HG02623 (cell line): ENCODE measurements around the gene CALHM2.
"Not testable (repeated sequence)": the region's sequence is repeated elsewhere in the genome, so short reads cannot be mapped to it uniquely, and the experiment has no call there.

Experiments
- ATAC-seq: cut with Tn5 transposase; IDR thresholded peaks from one replicate; pipeline ENCODE4 v1.9.1; 2021; ENCODE audit warnings: moderate library complexity; ENCODE audit not compliant: unreplicated experiment

CALHM2 gene

DNA sequence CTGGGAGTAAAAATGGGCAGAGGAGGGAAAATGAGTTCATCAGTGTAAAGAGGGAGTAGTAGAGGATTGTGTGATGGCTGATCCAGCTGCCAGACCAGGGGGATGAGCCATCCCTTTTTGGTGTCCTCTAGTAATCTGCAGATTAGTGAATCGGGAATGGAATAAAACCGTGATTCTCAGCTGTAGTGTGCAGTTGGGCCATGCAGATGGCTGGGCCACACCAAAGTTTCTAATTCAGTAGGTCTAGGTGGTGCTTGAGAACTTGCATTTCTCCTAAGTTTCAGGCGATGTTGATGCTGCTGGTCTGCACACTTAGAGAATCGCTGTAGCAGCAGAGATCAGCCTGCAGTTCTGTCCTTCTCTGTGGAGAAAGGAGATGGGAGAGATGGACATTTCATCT, 33.1 kb downstream of the CALHM2 start:
- no peak for ATAC-seq

DNA sequence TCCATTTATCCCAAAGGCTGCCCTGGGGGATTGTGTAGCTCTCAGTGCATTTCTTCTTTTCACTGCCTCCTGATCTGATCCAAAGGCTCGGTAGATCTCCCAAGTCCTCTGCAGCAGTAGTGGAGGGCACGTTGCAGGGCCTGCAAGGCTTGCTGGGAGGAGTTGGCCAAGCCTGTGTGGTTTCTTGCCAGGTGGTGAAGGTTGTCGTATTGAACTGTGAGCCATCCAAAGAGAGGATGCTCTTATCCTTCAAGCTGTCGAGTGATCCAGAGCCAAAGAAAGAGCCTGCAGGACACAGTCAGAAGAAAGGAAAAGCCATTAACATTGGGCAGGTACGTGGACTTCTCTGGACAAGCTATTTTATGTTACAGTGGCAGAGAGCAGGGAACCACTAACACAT, 34.6 kb downstream of the CALHM2 start:
- ATAC-seq, result no peak

DNA sequence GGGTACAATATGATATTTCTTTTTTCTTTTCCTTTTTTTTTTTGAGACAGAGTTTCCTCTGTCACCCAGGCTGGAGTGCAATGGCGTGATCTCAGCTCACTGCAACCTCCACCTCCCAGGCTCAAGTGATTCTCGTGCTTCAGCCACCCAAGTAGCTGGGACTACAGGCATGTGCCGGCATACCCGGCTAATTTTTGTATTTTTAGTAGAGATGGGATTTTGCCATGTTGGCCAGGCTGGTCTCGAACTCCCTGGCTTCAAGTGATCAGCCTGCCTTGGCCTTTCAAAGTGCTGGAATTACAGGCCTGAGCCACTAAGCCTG, 35.1 kb downstream of the CALHM2 start:
- not testable (repeated sequence) for ATAC-seq

DNA sequence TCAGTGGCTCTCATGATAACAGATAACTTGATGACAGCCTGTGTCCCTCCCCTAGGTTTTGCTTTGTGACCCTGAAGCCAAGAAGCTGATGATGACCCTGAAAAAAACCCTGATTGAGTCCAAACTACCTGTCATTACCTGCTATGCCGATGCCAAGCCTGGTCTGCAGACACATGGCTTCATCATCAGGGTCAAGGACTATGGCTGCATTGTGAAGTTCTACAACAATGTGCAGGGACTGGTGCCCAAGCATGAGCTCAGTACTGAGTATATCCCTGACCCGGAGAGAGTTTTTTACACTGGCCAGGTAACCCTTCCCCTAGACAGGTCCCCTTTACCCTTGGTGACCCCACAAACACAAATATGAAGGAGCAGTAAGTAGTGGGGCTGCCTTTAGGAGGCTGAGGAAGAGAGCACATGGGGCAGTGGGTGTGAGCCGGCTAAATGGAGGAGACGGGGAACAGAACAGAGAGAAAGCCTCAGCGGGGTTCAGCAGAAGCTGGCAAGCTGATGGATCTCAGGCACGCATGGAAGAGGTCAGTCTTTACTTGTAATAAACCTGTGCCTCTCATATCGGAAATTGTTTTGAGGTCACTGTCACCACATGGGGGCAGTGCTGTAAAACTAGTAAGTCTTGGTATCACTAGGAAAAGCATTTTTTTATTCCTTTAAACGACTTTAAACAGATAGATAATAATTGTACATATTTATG, 35.6 kb downstream of the CALHM2 start:
- no peak for ATAC-seq

DNA sequence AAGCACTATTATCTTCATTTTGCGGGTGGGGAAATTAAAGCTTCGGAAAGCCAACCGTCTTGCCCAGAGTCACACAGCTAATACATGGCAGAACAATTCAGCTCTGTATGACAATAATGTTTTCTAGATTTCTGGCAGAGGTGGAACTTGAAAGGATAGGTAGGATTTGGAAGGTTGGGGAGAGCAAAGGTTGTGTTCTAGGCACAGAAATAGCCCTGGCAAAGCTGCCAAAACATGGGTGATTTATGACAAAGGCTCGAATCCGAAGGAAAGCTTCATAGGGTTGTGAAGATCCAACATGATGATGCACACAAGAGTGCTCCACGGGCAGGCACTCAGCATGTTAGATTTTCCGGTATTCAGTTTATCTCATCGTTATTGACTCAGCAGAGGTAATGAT, 36.6 kb downstream of the CALHM2 start:
- ATAC-seq, result no peak

DNA sequence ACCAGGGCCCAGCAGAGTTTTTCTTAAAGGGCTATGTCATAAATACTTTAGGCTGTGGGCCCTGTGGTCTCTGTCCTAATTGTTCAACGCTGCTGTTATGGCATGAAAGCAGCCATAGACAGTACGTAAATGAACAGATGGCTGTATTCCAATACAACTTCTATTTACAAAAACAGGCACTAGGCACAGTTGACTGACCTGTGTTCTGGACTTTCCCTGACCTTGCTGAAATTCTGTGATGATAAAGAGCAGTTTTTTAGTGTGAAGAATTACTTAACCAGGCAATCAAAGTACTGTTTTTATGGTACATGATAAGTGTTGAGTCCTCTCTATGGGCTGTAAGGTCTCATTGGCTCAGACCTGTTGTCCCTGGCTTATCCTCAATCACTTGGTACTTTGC, 38.6 kb downstream of the CALHM2 start:
- ATAC-seq, result no peak

DNA sequence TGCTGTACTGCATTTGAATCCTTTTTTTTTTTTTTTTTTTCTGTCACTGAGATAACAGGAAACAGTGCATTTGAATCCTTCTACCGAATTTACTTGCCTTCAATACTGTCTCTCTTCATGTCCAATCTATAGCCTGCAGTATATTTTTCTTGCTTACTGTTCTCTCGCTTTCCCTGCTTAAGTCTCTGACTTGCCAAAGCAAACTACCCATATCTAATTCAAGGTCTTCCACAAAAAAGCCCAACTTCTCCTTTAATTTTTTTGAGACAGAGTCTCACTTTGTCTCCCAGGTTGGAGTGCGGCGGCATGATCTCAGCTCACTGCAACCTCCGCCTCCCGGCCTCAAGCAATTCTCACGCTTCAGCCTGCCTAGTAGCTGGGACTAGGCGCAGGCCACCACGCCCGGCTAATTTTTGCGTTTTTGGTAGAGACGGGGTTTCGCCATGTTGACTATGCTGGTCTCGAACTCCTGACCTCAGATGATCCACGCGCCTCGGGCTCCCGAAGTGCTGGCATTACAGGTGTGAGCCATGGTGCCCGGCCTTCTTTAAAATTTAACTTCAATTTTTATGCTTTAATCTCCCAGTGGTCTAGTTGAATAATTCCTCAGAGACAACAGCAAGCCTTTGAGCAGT, 54.9 kb downstream of the CALHM2 start:
- ATAC-seq, result no peak

DNA sequence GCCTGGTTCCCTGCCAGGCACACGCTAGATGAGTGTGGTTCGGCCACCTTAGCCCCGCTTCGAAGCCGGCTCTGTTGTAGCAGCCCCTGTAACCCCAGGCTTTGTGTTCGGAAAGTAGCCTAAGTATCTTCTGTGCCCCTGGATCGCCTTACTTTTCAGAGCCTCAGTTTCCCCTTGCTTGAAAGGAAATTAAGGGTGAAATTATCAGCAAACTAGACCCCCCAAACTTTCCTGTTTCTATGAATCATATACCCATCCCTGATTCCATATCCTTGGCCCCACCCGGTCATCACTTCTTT, 55.4 kb downstream of the CALHM2 start:
- no peak for ATAC-seq
